ENCODE results near the gene MYRFL. TPM values are rescaled to one million over a fixed set of nuclear protein-coding genes. Genes with fewer than 3 reads are reported as not detected.

MYRFL gene
- total and polyA plus RNA-seq, 5 donors from 2014 or later: not detected

DNA sequence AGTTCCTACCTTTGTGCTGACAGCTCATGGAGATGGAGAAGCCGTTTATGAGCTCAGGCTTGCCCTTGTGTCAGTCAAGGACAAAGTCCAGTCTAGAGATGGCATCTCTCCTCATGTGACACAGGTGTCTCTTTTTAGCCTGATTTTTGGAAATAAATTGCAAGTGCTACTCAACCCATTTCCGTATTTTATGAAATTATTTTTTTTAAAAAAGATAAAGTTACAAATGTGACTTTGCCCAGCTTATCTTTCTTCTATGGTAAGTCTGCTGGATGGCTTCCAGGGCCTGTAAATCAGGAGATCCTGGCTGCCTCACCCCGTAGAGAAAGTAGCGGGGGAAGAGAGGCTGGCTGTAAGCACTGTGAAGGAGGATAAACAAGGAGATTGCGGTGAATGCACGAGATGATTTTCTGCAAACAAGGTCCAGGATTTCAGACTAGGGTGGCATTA is 169.7 kb downstream of the MYRFL start:
- no peaks in the 10 kb centered on the region for H3K27me3 ChIP-seq (ENCODE audit: control insufficient read depth, insufficient read depth, low read length)
- H3K4me1 ChIP-seq (ENCODE audit: control insufficient read depth, insufficient read depth, low read length, poor library complexity, severe bottlenecking): no peaks in the 10 kb centered on the region
- no peak overlapping the region for H3K27ac ChIP-seq (ENCODE audit: insufficient read depth, low read length, poor library complexity, severe bottlenecking)
- H3K36me3 ChIP-seq (ENCODE audit: control insufficient read depth, insufficient read depth, low read length): no peaks in the 10 kb centered on the region
- no peaks in the 10 kb centered on the region for H3K27me3 Mint-ChIP-seq
- peaks cover 0 to 10% (median 3%) of the 10 kb centered on the region in 7 donors for H3K9me3 Mint-ChIP-seq
- no peaks in the 10 kb centered on the region for H3K4me1 Mint-ChIP-seq
- H3K27ac Mint-ChIP-seq: no peak overlapping the region
- ATAC-seq (ENCODE audit: low read depth in 2 of 2) (no peak), DNase-seq (no peak)
- no peak overlapping the region for H3K4me3 ChIP-seq (ENCODE audit: low read depth, low read length)
- no peaks in the 10 kb centered on the region for H3K9me3 ChIP-seq (ENCODE audit: control insufficient read depth in 2 of 2, low read length in 2 of 2)
- no peaks in the 10 kb centered on the region for H3K36me3 Mint-ChIP-seq
- H3K4me3 Mint-ChIP-seq: no peak overlapping the region

DNA sequence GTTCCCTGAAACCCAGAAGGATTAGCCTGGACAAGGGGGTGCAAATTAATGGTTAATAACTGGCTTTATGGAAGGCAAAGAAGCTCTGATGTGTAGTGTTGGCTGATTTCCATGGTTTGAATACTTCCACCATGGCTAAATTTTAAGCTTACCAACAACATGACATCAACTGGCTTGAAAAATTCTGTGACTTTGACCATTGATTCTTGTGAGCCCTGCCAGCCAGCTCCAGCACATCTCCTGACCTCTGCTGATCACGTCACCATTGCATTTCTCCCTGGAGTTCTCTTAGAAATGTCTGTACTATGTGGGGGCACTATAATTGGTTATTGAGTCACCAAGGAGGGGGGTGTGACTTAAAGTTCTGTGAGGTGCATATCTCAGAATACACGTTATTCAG is 171.2 kb downstream of the MYRFL start:
- H3K27me3 Mint-ChIP-seq: no peaks in the 10 kb centered on the region
- H3K27ac ChIP-seq (ENCODE audit: insufficient read depth, low read length, poor library complexity, severe bottlenecking): no peak overlapping the region
- no peaks in the 10 kb centered on the region for H3K4me1 Mint-ChIP-seq
- peaks cover 0 to 5% (median 3%) of the 10 kb centered on the region in 7 donors for H3K9me3 Mint-ChIP-seq
- H3K36me3 ChIP-seq (ENCODE audit: control insufficient read depth, insufficient read depth, low read length): no peaks in the 10 kb centered on the region
- no peaks in the 10 kb centered on the region for H3K36me3 Mint-ChIP-seq
- ATAC-seq (ENCODE audit: low read depth in 2 of 2) (no peak), DNase-seq (no peak)
- no peak overlapping the region for H3K4me3 ChIP-seq (ENCODE audit: low read depth, low read length)
- no peaks in the 10 kb centered on the region for H3K27me3 ChIP-seq (ENCODE audit: control insufficient read depth, insufficient read depth, low read length)
- no peaks in the 10 kb centered on the region for H3K9me3 ChIP-seq (ENCODE audit: control insufficient read depth in 2 of 2, low read length in 2 of 2)
- no peaks in the 10 kb centered on the region for H3K4me1 ChIP-seq (ENCODE audit: control insufficient read depth, insufficient read depth, low read length, poor library complexity, severe bottlenecking)
- H3K4me3 Mint-ChIP-seq: no peak overlapping the region
- H3K27ac Mint-ChIP-seq: no peak overlapping the region

DNA sequence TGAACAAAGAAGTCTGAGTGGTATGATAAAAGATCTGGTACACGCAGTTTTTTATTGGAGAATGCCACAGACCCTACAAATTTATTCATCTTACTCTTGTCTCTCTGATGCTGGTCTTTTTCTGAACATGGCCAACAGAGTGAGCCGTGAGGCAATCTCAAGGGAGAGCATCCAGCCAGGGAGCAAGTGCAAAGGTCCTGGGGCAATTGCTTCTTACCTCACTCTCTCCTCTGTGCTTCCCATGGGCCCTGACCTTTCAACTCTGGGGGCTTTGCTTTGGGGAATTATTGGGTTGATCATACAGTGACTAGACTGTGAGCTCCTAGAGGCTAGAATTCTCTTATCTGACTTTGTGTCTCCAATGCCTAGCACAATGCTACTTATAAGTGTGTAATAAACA is 171.7 kb downstream of the MYRFL start:
- no peak overlapping the region for H3K4me3 Mint-ChIP-seq
- H3K9me3 ChIP-seq (ENCODE audit: control insufficient read depth in 2 of 2, low read length in 2 of 2): no peaks in the 10 kb centered on the region
- DNase-seq (no peak), ATAC-seq (ENCODE audit: low read depth in 2 of 2) (no peak)
- no peaks in the 10 kb centered on the region for H3K36me3 ChIP-seq (ENCODE audit: control insufficient read depth, insufficient read depth, low read length)
- no peak overlapping the region for H3K4me3 ChIP-seq (ENCODE audit: low read depth, low read length)
- no peak overlapping the region for H3K27ac ChIP-seq (ENCODE audit: insufficient read depth, low read length, poor library complexity, severe bottlenecking)
- no peaks in the 10 kb centered on the region for H3K27me3 Mint-ChIP-seq
- H3K27me3 ChIP-seq (ENCODE audit: control insufficient read depth, insufficient read depth, low read length): no peaks in the 10 kb centered on the region
- H3K4me1 ChIP-seq (ENCODE audit: control insufficient read depth, insufficient read depth, low read length, poor library complexity, severe bottlenecking): no peaks in the 10 kb centered on the region
- H3K4me1 Mint-ChIP-seq: no peaks in the 10 kb centered on the region
- H3K36me3 Mint-ChIP-seq: no peaks in the 10 kb centered on the region
- H3K9me3 Mint-ChIP-seq: peaks cover 0 to 5% (median 3%) of the 10 kb centered on the region in 7 donors
- no peak overlapping the region for H3K27ac Mint-ChIP-seq

DNA sequence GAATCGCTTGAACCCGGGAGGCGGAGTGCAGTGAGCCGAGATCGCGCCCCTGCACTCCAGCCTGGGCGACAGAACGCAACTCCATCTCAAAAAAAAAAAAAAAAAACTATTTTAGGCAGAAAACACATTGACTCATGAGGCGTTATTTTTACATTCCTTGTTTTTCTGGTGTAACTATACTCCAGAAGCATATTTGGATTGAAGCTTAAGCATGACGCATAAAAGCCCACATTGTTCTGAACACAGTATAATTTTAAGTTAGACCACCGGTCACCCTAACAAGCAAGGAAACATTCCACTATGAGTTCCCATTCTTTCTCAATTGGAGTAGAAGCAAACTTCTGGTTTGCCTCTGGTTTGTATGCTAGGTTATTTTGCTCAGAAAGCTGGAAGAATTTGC is 173.0 kb downstream of the MYRFL start:
- no peak overlapping the region for H3K27ac Mint-ChIP-seq
- H3K4me1 Mint-ChIP-seq: no peaks in the 10 kb centered on the region
- peaks cover 0 to 4% (median 3%) of the 10 kb centered on the region in 7 donors for H3K9me3 Mint-ChIP-seq
- no peak overlapping the region for H3K27ac ChIP-seq (ENCODE audit: insufficient read depth, low read length, poor library complexity, severe bottlenecking)
- no peaks in the 10 kb centered on the region for H3K27me3 Mint-ChIP-seq
- H3K4me3 ChIP-seq (ENCODE audit: low read depth, low read length): no peak overlapping the region
- no peaks in the 10 kb centered on the region for H3K36me3 Mint-ChIP-seq
- H3K27me3 ChIP-seq (ENCODE audit: control insufficient read depth, insufficient read depth, low read length): no peaks in the 10 kb centered on the region
- DNase-seq: no peak
- no peaks in the 10 kb centered on the region for H3K9me3 ChIP-seq (ENCODE audit: control insufficient read depth in 2 of 2, low read length in 2 of 2)
- H3K4me3 Mint-ChIP-seq: no peak overlapping the region
- H3K4me1 ChIP-seq (ENCODE audit: control insufficient read depth, insufficient read depth, low read length, poor library complexity, severe bottlenecking): no peaks in the 10 kb centered on the region
- ATAC-seq (ENCODE audit: low read depth in 2 of 2): no peak
- H3K36me3 ChIP-seq (ENCODE audit: control insufficient read depth, insufficient read depth, low read length): no peaks in the 10 kb centered on the region

DNA sequence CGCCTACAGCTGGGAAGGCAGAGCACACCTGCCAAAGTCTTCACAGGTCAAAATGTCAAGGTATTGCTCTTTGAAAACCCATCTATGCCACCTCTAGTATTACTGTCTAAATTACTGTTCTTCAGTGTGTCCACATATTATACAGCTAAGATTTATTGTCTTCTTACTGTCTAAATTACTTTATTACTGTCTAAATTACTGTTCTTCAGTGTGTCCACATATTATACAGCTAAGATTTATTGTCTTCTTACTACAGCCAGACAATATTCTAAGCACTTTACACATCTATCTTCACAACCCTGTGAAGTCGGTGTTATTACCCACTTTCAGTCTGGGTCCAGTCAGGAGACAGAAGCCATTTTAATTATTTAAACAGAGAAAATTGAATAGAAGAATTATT is 173.9 kb downstream of the MYRFL start:
- Mint-ChIP-seq H3K27me3 (no peaks in the 10 kb centered on the region), H3K4me3 (no peak overlapping the region), H3K27ac (no peak overlapping the region), H3K36me3 (no peaks in the 10 kb centered on the region), H3K4me1 (no peaks in the 10 kb centered on the region), H3K9me3 (peaks cover 0 to 3% (median 0%) of the 10 kb centered on the region in 7 donors)
- no peak for ATAC-seq (ENCODE audit: low read depth in 2 of 2)
- no peaks in the 10 kb centered on the region for H3K27me3 ChIP-seq (ENCODE audit: control insufficient read depth, insufficient read depth, low read length)
- H3K9me3 ChIP-seq (ENCODE audit: control insufficient read depth in 2 of 2, low read length in 2 of 2): no peaks in the 10 kb centered on the region
- no peaks in the 10 kb centered on the region for H3K4me1 ChIP-seq (ENCODE audit: control insufficient read depth, insufficient read depth, low read length, poor library complexity, severe bottlenecking)
- H3K36me3 ChIP-seq (ENCODE audit: control insufficient read depth, insufficient read depth, low read length): no peaks in the 10 kb centered on the region
- H3K27ac ChIP-seq (ENCODE audit: insufficient read depth, low read length, poor library complexity, severe bottlenecking): no peak overlapping the region
- H3K4me3 ChIP-seq (ENCODE audit: low read depth, low read length): no peak overlapping the region
- DNase-seq: no peak

DNA sequence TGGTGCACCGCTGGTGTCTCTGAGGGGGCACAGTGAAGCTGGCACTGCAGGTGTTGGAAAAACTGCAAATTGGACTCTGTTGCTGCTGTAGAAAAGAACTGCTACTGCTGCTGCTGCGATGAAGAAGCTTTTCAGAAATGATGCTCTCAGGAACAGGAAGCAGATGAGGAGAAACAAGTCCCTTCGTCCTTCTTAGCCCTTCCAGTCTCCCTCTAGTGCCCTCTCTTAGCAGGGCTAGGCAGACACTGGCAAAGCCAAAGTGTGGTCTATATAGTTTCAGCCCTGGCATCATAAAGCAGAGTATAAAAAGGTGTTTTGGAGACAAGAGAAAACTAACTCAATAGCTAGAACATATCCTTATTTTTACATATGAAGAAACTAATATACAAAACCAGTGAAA is 174.5 kb downstream of the MYRFL start:
- no peaks in the 10 kb centered on the region for H3K4me1 ChIP-seq (ENCODE audit: control insufficient read depth, insufficient read depth, low read length, poor library complexity, severe bottlenecking)

DNA sequence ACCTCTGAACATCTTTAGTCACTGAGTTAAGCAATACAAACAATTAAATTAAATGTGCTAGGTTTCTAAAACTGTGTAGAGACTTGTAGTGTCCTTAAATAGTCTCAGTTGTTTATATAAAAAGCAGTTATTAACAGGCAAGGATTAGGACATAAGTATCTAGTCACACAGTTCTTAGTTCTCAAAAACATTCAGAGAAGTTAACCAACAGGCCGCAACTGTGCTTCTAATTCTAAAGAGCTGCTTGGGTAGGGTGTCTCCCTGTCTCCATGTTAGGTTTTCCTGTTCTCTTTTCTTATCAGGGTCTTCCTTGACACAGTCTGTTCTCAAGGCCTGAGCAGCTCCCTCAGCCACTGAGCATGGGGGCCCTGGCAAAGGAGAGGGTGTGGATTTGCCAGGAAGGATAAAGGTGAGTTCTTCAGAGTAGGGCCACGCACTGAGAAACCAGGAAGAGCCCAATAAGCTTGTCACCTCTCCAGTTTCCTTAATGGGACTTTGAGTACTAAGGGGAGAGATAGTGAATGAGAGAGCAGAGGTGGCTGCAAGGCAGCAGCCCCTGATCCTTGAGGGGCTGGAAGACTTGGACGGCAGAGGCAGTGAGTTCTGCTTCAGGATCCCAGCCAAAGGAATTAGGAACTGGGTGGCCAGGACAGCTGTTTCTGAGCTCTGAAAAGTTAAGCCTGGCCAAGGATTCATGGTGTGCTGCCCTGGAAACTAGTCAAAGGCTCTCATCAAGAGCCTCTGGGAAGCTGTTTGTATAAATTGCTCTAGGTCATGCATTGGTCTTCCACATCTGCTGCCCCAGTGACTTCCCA is 177.3 kb downstream of the MYRFL start:
- Histone ChIP-seq H3K27ac (ENCODE audit: insufficient read depth, low read length, poor library complexity, severe bottlenecking) (no peak overlapping the region), H3K4me3 (ENCODE audit: low read depth, low read length) (no peak overlapping the region), H3K36me3 (ENCODE audit: control insufficient read depth, insufficient read depth, low read length) (no peaks in the 10 kb centered on the region), H3K9me3 (ENCODE audit: control insufficient read depth in 2 of 2, low read length in 2 of 2) (peaks cover 0 to 11% of the 10 kb centered on the region in 2 experiments), H3K4me1 (ENCODE audit: control insufficient read depth, insufficient read depth, low read length, poor library complexity, severe bottlenecking) (no peaks in the 10 kb centered on the region), H3K27me3 (ENCODE audit: control insufficient read depth, insufficient read depth, low read length) (no peaks in the 10 kb centered on the region)
- ATAC-seq (ENCODE audit: low read depth in 2 of 2): no peak
- H3K4me1 Mint-ChIP-seq: no peaks in the 10 kb centered on the region
- no peaks in the 10 kb centered on the region for H3K36me3 Mint-ChIP-seq
- DNase-seq: no peak
- no peaks in the 10 kb centered on the region for H3K27me3 Mint-ChIP-seq
- H3K4me3 Mint-ChIP-seq: no peak overlapping the region
- H3K27ac Mint-ChIP-seq: no peak overlapping the region
- peaks cover 0 to 11% (median 0%) of the 10 kb centered on the region in 7 donors for H3K9me3 Mint-ChIP-seq

More for the DNA sequence above, 174.5 kb downstream of the MYRFL start:
- Mint-ChIP-seq H3K27ac (no peak overlapping the region), H3K4me1 (no peaks in the 10 kb centered on the region), H3K27me3 (no peaks in the 10 kb centered on the region), H3K9me3 (peaks cover 0 to 3% (median 0%) of the 10 kb centered on the region in 7 donors), H3K4me3 (no peak overlapping the region), H3K36me3 (no peaks in the 10 kb centered on the region)
- ATAC-seq (ENCODE audit: low read depth in 2 of 2) (no peak), DNase-seq (no peak)
- Histone ChIP-seq H3K27me3 (ENCODE audit: control insufficient read depth, insufficient read depth, low read length) (no peaks in the 10 kb centered on the region), H3K36me3 (ENCODE audit: control insufficient read depth, insufficient read depth, low read length) (no peaks in the 10 kb centered on the region), H3K27ac (ENCODE audit: insufficient read depth, low read length, poor library complexity, severe bottlenecking) (no peak overlapping the region), H3K4me3 (ENCODE audit: low read depth, low read length) (no peak overlapping the region), H3K9me3 (ENCODE audit: control insufficient read depth in 2 of 2, low read length in 2 of 2) (no peaks in the 10 kb centered on the region)

DNA sequence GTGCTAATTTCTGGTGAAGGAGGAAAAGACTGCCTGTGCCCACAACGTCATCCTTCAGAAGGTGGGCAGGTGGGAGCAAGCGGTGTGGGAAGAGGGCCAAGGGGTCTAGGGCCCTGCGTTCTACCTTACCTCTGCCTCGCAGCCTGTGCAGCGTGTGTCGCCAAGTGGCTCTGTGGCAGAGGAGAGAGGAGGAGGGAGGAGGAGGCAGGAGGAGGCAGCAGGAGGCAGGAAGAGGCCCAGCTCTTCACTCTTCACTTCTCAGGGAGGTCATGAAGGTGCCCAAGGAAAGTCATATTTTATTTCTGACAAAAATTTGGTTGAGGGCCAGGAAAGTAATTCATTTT is 177.9 kb downstream of the MYRFL start:
- DNase-seq (no peak), ATAC-seq (ENCODE audit: low read depth in 2 of 2) (no peak)
- Histone ChIP-seq H3K27ac (ENCODE audit: insufficient read depth, low read length, poor library complexity, severe bottlenecking) (no peak overlapping the region), H3K4me1 (ENCODE audit: control insufficient read depth, insufficient read depth, low read length, poor library complexity, severe bottlenecking) (no peaks in the 10 kb centered on the region), H3K27me3 (ENCODE audit: control insufficient read depth, insufficient read depth, low read length) (no peaks in the 10 kb centered on the region), H3K4me3 (ENCODE audit: low read depth, low read length) (no peak overlapping the region), H3K36me3 (ENCODE audit: control insufficient read depth, insufficient read depth, low read length) (no peaks in the 10 kb centered on the region), H3K9me3 (ENCODE audit: control insufficient read depth in 2 of 2, low read length in 2 of 2) (peaks cover 0 to 16% of the 10 kb centered on the region in 2 experiments)
- Mint-ChIP-seq H3K27ac (no peak overlapping the region), H3K9me3 (peaks cover 0 to 17% (median 0%) of the 10 kb centered on the region in 7 donors), H3K36me3 (no peaks in the 10 kb centered on the region), H3K4me3 (no peak overlapping the region), H3K4me1 (no peaks in the 10 kb centered on the region), H3K27me3 (no peaks in the 10 kb centered on the region)
